GM12873 (cell line): Measurements from ENCODE around the gene TTL.
A peak's percentile ranks its signal among the peaks of the same experiment; 100 is the strongest.

Experiments used
- TF ChIP-seq, protein P1 (sequence below): IDR thresholded peaks from 2 replicates; pipeline ENCODE4 v1.5.1; 2012; ENCODE audit warnings: low read depth, mild to moderate bottlenecking, moderate library complexity, low read length, control low read depth; ENCODE audit not compliant: insufficient read depth; ENCODE audit errors: missing control alignments

The TTL gene

DNA sequence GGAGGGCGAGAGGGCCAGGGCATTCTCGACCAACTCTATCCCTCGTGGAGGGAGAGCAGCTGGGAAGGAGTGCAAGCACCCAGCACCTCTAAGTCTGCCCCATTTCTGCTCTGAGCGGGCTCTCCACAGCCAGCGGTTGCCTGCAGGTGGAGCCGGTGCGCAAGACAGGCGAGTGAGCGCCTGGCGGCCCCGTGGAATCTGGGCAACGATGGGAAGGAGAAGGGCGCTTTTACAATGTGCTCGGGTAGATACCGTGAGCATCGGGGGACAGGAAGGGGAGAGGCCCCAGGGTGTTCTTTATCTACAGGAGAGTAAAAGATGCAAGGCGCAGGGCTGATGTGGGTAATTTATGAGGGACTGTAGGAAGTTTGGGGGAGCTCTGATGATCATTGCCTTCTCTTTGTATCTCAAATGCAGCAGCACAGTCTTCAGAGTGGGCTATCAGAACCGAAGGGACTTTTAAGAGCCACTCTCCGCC is 867 bp upstream of the TTL start:
- TF ChIP-seq, protein P1, sequence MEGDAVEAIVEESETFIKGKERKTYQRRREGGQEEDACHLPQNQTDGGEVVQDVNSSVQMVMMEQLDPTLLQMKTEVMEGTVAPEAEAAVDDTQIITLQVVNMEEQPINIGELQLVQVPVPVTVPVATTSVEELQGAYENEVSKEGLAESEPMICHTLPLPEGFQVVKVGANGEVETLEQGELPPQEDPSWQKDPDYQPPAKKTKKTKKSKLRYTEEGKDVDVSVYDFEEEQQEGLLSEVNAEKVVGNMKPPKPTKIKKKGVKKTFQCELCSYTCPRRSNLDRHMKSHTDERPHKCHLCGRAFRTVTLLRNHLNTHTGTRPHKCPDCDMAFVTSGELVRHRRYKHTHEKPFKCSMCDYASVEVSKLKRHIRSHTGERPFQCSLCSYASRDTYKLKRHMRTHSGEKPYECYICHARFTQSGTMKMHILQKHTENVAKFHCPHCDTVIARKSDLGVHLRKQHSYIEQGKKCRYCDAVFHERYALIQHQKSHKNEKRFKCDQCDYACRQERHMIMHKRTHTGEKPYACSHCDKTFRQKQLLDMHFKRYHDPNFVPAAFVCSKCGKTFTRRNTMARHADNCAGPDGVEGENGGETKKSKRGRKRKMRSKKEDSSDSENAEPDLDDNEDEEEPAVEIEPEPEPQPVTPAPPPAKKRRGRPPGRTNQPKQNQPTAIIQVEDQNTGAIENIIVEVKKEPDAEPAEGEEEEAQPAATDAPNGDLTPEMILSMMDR, result peak; percentile 91

GRCh38 chr2:112482309-112483041 is 519 bp downstream of the TTL start:
- TF ChIP-seq, protein P1, result no peak

DNA sequence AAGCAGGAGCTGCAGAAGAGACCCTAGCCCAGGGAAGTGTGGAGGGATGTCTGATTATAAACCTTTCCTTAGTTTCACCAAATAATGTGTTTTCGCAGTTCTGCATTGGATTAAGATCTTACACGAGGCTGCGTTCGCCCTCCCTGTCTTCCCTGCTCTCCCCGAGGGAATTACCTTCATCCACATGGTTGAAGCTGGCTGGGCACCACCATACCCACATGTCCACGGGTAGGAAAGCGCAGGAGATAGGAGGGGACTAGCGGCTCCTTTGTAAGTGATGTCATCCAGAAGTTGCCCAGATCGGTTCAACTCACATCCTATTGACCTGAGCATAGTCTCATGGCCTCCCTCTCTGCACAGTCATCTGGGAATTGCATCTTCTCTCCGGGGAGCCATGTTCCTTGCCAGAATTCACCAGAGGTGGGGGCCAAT is 1.1 kb downstream of the TTL start:
- TF ChIP-seq, protein P1, result no peak

DNA sequence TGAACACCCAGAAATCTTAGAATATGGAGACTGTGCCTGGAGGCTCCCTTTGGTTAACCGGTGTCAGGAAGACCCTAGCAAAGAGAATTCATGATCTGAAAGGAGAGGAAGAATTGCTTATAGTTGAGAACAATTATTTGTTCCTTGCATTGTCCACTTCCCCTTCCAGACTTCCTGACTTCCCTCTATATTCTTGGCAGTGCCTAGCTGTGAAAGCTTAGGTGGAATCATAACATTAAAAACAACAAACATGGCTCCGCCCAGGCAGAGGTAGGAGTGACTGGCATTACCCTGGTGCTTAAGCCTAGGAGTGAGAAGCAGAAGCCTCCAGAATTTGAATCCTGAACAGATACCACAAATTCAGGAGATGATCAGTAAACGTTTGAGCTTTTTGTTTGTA is 1.9 kb downstream of the TTL start:
- TF ChIP-seq, protein P1, result no peak

- TF ChIP-seq, protein P1, result no peak
Observed at GRCh38 chr2:112485849-112486248, 3.9 kb downstream of the TTL start.

DNA sequence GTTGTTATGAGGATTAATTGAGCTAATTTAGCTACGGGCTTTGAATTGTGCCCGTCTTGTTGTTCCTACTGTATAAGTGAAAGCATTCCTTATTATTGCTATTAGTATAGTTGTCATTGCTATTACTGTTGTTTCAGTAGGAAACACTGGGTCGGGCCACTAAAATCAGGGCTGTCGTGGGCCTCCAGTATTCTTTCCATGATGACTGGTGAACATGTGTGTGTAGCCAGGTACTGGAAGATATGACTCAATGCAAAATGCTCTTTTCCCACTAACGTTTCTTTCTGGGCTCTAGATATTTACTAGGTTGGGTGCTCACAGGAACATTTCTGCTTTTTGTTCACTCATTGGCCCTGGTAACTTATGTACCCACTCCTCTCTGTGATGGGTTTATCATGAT is 4.9 kb downstream of the TTL start:
- TF ChIP-seq, protein P1, result no peak

DNA sequence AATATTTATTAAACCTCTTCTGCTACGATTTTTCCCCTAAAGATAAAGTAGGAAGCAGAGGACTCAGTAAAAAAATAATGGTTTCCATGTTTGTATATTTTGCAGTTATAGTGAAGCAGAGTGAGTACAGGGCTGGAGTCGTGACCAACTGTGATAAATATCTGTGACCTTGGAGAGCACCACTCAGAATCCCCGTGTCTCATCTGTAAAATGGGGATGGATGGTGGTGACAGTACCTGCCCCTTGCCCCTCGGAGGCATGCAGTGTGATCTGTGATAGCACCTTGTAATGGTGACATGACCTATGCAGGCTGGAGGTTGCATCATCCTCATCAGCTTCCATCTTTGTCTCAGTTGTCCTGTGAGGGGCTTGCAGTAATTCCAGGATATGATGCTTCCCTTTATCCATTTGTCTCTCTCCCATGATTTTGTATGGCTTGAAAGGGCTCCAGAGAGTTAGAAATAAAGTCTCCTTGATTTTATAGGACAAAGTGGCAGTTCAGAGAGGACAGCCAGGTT is 5.5 kb downstream of the TTL start:
- TF ChIP-seq, protein P1, result no peak
